Hematopoietic multipotent progenitor cell treated with erythropoietin and hydrocortisone succinate and interleukin-3 and kit ligand, for 4 days (in vitro differentiated cells): ENCODE data around the gene MARCKSL1.
"Not testable (repeated sequence)": the region's sequence is repeated elsewhere in the genome, so short reads cannot be mapped to it uniquely, and the experiment has no call there.

Experiments used
- DNase-seq: peaks from one replicate; pipeline ENCODE4 v3.0.0-alpha.2; 2015

MARCKSL1 gene

DNA sequence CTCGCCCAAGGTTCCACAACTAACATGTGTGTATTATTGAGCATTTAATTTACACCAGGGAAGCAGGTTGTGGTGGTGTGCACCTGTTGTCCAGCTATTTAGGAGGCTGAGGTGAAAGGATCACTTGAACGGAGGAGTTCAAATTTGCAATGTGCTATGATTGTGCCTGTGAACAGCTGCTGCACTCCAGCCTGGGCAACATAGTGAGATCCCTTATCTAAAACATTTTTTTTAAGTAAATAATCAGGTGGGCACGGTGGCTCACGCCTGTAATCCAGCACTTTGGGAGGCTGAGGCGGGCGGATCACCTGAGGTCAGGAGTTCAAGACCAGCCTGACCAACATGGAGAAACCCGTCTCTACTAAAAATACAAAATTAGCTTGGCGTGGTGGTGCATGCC, 51.3 kb downstream of the MARCKSL1 start:
- DNase-seq: not testable (repeated sequence)
